ENCODE results near the gene TMEM255B.
A peak's percentile ranks its signal among the peaks of the same experiment; 100 is the strongest.

TMEM255B gene

GRCh38 chr13:113758651-113759524 lies at the start of gene TMEM255B:
TSS of gene TMEM255B (plus strand) at chr13:113759226. CDS start at chr13:113759270, 44 bp downstream.
- DNase-seq (ENCODE audit: low read depth in 2 of 3, low spot score in 1 of 3), result peak; percentile 49 to 77 (median 69)

- no peak for DNase-seq (ENCODE audit: low read depth in 2 of 3, low spot score in 1 of 3)
These were observed 36.1 kb upstream of the TMEM255B start for GRCh38 chr13:113722921-113723320.

GRCh38 chr13:113723410-113724015 lies 35.5 kb upstream of the TMEM255B start:
- DNase-seq (ENCODE audit: low read depth in 2 of 3, low spot score in 1 of 3), result no peak

- DNase-seq (ENCODE audit: low read depth in 2 of 3, low spot score in 1 of 3), result no peak
These were observed 34.8 kb upstream of the TMEM255B start for GRCh38 chr13:113724016-113724758.

- DNase-seq (ENCODE audit: low read depth in 2 of 3, low spot score in 1 of 3), result peak; percentile 77 to 83 (median 81)
These were observed 34.2 kb upstream of the TMEM255B start for GRCh38 chr13:113724780-113725315.

GRCh38 chr13:113725329-113726105 lies 33.5 kb upstream of the TMEM255B start:
- DNase-seq (ENCODE audit: low read depth in 2 of 3, low spot score in 1 of 3), result peak; percentile 51 to 69 (median 56)

GRCh38 chr13:113726106-113726821 lies 32.8 kb upstream of the TMEM255B start:
- peak in 1 of 3 donors; percentile 17 for DNase-seq (ENCODE audit: low read depth in 2 of 3, low spot score in 1 of 3)

- DNase-seq (ENCODE audit: low read depth in 2 of 3, low spot score in 1 of 3), result no peak
These were observed 32.0 kb upstream of the TMEM255B start for GRCh38 chr13:113726961-113727411.

GRCh38 chr13:113728571-113729054 lies 30.4 kb upstream of the TMEM255B start:
- DNase-seq (ENCODE audit: low read depth in 2 of 3, low spot score in 1 of 3), result no peak

- no peak for DNase-seq (ENCODE audit: low read depth in 2 of 3, low spot score in 1 of 3)
These were observed 29.6 kb upstream of the TMEM255B start for GRCh38 chr13:113729187-113730019.

GRCh38 chr13:113730258-113730691 lies 28.8 kb upstream of the TMEM255B start:
- DNase-seq (ENCODE audit: low read depth in 2 of 3, low spot score in 1 of 3), result no peak

- DNase-seq (ENCODE audit: low read depth in 2 of 3, low spot score in 1 of 3), result no peak
These were observed 28.2 kb upstream of the TMEM255B start for GRCh38 chr13:113730831-113731191.

GRCh38 chr13:113731192-113732175 lies 27.5 kb upstream of the TMEM255B start:
- no peak for DNase-seq (ENCODE audit: low read depth in 2 of 3, low spot score in 1 of 3)

GRCh38 chr13:113732176-113732960 lies 26.7 kb upstream of the TMEM255B start:
- no peak for DNase-seq (ENCODE audit: low read depth in 2 of 3, low spot score in 1 of 3)

- no peak for DNase-seq (ENCODE audit: low read depth in 2 of 3, low spot score in 1 of 3)
These were observed 25.8 kb upstream of the TMEM255B start for GRCh38 chr13:113732961-113733950.

All from stimulated activated CD4-positive, alpha-beta T cell treated with anti-CD3 and anti-CD28 coated beads, Interleukin-12 subunit alpha, Interleukin-12 subunit beta, amount 100 ng/mL, for 48 hours (primary cell).